ENCODE measurements around the gene SAMD1. TPM values are rescaled to one million over a fixed set of nuclear protein-coding genes. Genes with fewer than 3 reads are reported as not detected.
A peak's percentile ranks its signal among the peaks of the same experiment; 100 is the strongest.

SAMD1 gene
- polyA plus RNA-seq, 3 donors, result 0.78 to 19.4 (median 1.4) TPM

DNA sequence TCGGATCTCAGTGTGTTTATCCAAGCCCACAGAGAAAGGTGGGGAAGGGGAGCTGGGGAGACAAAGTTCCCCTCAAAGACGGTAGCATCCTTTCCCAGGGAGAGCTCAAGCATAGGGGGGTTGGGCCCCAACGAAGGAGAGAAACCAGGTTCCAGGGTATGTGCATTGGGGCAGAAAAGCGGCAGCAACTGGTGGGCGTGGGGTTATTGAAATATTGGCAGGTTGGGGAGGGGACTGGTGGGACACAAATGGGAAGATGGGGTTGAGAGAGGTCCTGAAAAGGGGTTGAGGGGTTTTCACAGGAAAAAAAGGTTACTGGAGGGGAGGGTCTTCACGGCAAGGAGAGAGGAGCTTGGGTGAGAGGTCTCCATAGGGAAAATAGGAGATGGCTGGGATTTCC lies 44.8 kb upstream of the SAMD1 start:
- Histone ChIP-seq H2AFZ (ENCODE audit: insufficient read depth, low read depth, low read length, poor library complexity, severe bottlenecking) (peak overlapping the region; percentile 49), H3K36me3 (replicated peaks in 1 of 2; ENCODE audit: control insufficient read depth in 1 of 2, insufficient read depth in 2 of 2, low read length in 2 of 2) (no peaks in the 10 kb centered on the region), H3K79me2 (ENCODE audit: insufficient read depth, low read length) (peaks cover 83% of the 10 kb centered on the region), H3K4me1 (ENCODE audit: control insufficient read depth in 1 of 2, insufficient read depth in 2 of 2, low read length in 2 of 2) (peaks cover 52 to 65% of the 10 kb centered on the region in 2 donors), H3K4me2 (replicated peaks; ENCODE audit: extremely low read depth, low read length, poor library complexity, severe bottlenecking) (peak overlapping the region; percentile 90), H3K9ac (ENCODE audit: insufficient read depth, low read length, poor library complexity, severe bottlenecking) (no peak overlapping the region), H3K4me3 (replicated peaks in 1 of 3; ENCODE audit: low read depth in 2 of 3, low read length in 3 of 3) (peak overlapping the region in 1 of 3 experiments; percentile 83), H3K9me3 (replicated peaks in 1 of 2; ENCODE audit: control insufficient read depth in 1 of 2, insufficient read depth in 1 of 2, low read length in 2 of 2) (no peaks in the 10 kb centered on the region), H3K27me3 (ENCODE audit: control insufficient read depth in 2 of 2, insufficient read depth in 2 of 2, low read length in 2 of 2) (no peaks in the 10 kb centered on the region), H4K20me1 (ENCODE audit: insufficient read depth, low read length) (peaks cover 18% of the 10 kb centered on the region), H3K27ac (ENCODE audit: low read depth in 1 of 2, low read length in 2 of 2) (peak overlapping the region in 1 of 2 donors; percentile 58)
- Mint-ChIP-seq H3K27me3 (ENCODE audit: low read depth in 3 of 3) (peaks cover 0 to 1% (median 0%) of the 10 kb centered on the region in 3 donors), H3K4me3 (peak overlapping the region; percentile 81 to 90), H3K9me3 (no peaks in the 10 kb centered on the region), H3K27ac (peak overlapping the region in 4 of 7 donors; percentile 19 to 88 (median 64)), H3K36me3 (peaks cover 0 to 4% of the 10 kb centered on the region in 2 donors), H3K4me1 (peaks cover 56% of the 10 kb centered on the region)
- intact Hi-C loops (cut with micrococcal nuclease), result loop anchor here (2.0 to 5.0 kb wide), 3 partner anchors 21 to 253 kb away; partner anchors contain the start of gene SAMD1 (in 1 of the 2)
- TF ChIP-seq, protein P1, sequence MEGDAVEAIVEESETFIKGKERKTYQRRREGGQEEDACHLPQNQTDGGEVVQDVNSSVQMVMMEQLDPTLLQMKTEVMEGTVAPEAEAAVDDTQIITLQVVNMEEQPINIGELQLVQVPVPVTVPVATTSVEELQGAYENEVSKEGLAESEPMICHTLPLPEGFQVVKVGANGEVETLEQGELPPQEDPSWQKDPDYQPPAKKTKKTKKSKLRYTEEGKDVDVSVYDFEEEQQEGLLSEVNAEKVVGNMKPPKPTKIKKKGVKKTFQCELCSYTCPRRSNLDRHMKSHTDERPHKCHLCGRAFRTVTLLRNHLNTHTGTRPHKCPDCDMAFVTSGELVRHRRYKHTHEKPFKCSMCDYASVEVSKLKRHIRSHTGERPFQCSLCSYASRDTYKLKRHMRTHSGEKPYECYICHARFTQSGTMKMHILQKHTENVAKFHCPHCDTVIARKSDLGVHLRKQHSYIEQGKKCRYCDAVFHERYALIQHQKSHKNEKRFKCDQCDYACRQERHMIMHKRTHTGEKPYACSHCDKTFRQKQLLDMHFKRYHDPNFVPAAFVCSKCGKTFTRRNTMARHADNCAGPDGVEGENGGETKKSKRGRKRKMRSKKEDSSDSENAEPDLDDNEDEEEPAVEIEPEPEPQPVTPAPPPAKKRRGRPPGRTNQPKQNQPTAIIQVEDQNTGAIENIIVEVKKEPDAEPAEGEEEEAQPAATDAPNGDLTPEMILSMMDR (IDR thresholded peaks at IDR 0.05), result no peak
- DNase-seq, result no peak
- 42% methylated on average over 5 of the region's 6 CpGs for WGBS (ENCODE audit: insufficient coverage)

DNA sequence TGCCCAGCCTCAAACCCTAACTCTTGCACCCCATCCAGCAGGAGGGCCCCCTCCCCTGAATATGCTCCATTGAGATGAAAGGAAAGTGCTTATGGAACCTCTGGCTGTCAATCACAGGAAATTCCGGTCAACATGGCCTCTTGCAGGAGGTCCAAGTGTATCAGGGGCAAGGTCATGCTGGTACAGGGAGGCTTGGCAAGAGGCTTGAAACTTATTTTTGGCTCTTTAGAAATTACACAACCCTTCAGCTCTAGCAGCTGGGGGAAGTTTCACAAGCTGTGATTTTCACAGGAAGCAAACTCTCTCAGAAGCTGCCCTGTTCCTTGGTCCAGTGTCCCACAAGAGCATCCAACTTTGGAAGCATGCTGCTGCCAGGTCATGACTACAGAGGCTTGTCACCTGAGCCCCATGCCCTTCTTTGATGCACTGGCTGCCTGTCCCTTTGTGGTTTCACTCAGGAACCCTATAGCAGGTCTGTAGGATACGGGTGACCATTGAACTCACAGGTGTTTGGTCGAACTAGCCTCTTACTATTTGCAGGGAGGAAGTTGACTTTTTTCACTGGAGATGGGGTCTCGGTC lies 37.5 kb upstream of the SAMD1 start:
- Mint-ChIP-seq H3K4me3 (peak overlapping the region; percentile 59 to 69), H3K27ac (peak overlapping the region; percentile 91 to 97 (median 96)), H3K9me3 (no peaks in the 10 kb centered on the region), H3K4me1 (peaks cover 43% of the 10 kb centered on the region), H3K27me3 (ENCODE audit: low read depth in 3 of 3) (peaks cover 0 to 1% (median 0%) of the 10 kb centered on the region in 3 donors), H3K36me3 (peaks cover 2 to 8% of the 10 kb centered on the region in 2 donors)
- 0% methylated on average over 1 of the region's 4 CpGs for WGBS (ENCODE audit: insufficient coverage)
- Histone ChIP-seq H3K27me3 (ENCODE audit: control insufficient read depth in 2 of 2, insufficient read depth in 2 of 2, low read length in 2 of 2) (no peaks in the 10 kb centered on the region), H2AFZ (ENCODE audit: insufficient read depth, low read depth, low read length, poor library complexity, severe bottlenecking) (peak overlapping the region; percentile 1), H4K20me1 (ENCODE audit: insufficient read depth, low read length) (no peaks in the 10 kb centered on the region), H3K4me1 (ENCODE audit: control insufficient read depth in 1 of 2, insufficient read depth in 2 of 2, low read length in 2 of 2) (peaks cover 49 to 52% of the 10 kb centered on the region in 2 donors), H3K4me3 (replicated peaks in 1 of 3; ENCODE audit: low read depth in 2 of 3, low read length in 3 of 3) (peak overlapping the region in 2 of 3 experiments; percentile 3 to 51), H3K9ac (ENCODE audit: insufficient read depth, low read length, poor library complexity, severe bottlenecking) (no peak overlapping the region), H3K79me2 (ENCODE audit: insufficient read depth, low read length) (peaks cover 62% of the 10 kb centered on the region), H3K36me3 (replicated peaks in 1 of 2; ENCODE audit: control insufficient read depth in 1 of 2, insufficient read depth in 2 of 2, low read length in 2 of 2) (no peaks in the 10 kb centered on the region), H3K9me3 (replicated peaks in 1 of 2; ENCODE audit: control insufficient read depth in 1 of 2, insufficient read depth in 1 of 2, low read length in 2 of 2) (no peaks in the 10 kb centered on the region), H3K27ac (ENCODE audit: low read depth in 1 of 2, low read length in 2 of 2) (peak overlapping the region; percentile 72 to 78), H3K4me2 (replicated peaks; ENCODE audit: extremely low read depth, low read length, poor library complexity, severe bottlenecking) (peak overlapping the region; percentile 56)
- TF ChIP-seq, protein P1 (IDR thresholded peaks at IDR 0.05), result no peak
- intact Hi-C loops (cut with micrococcal nuclease), result no loop called here
- peak; percentile 71 to 90 (median 80) for DNase-seq
